Suprapubic skin (tissue), 4 donors: Measurements from ENCODE around the gene KRT40.

Experiments used
- EP300 ChIP-seq: sonication (generic); formaldehyde crosslinking; IDR thresholded peaks from one replicate; pipeline ENCODE4 v1.6.1; 2017; ENCODE audit warnings: antibody characterized with exemption
- POLR2A ChIP-seq, 2 donors: fragments of 450-650 bp; IDR thresholded peaks; one replicate each; pipeline ENCODE4 v1.6.1; 2017; ENCODE audit warnings: antibody characterized with exemption in 2 of 2, mild to moderate bottlenecking in 2 of 2, moderate library complexity in 2 of 2
- POLR2AphosphoS5 ChIP-seq, 3 donors: sonication (generic); formaldehyde crosslinking; IDR thresholded peaks; one replicate each; pipeline ENCODE4 v1.6.1; 2017; ENCODE audit warnings: antibody characterized with exemption in 3 of 3
- TF ChIP-seq, protein P1 (sequence below), 2 donors: fragments of 200-600 bp in 1 of 2; fragments of 450-650 bp in 1 of 2; sonication (generic) in 1 of 2; IDR thresholded peaks; one replicate each; pipeline ENCODE4 v1.5.1; 2016 to 2019; ENCODE audit warnings: antibody characterized with exemption in 2 of 2, mild to moderate bottlenecking in 1 of 2, moderate library complexity in 1 of 2

DNA sequence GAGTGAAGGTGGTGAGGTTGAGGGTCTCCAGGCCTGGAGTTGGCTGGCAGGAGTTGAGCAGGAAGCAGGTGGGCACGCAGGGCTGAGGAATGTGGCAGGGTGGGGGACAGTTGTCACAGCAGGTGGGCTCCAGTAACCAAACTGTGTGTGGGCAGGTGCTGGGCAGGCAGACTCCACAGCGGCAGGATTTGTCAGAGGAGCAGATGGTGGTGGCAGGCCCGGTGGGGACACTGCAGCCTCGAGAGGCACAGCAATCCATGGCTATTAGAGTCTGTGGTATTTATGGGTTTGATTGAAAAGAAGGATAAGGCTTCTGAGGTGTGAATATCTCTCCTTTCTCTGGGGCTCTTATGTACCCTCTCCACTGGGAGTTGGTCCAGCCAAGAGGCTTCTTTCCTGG is 9.7 kb upstream of the KRT40 start, which contains the start of gene KRTAP3-3:
- no peak for TF ChIP-seq POLR2A (IDR thresholded peaks at IDR 0.05)
- TF ChIP-seq, protein P1, sequence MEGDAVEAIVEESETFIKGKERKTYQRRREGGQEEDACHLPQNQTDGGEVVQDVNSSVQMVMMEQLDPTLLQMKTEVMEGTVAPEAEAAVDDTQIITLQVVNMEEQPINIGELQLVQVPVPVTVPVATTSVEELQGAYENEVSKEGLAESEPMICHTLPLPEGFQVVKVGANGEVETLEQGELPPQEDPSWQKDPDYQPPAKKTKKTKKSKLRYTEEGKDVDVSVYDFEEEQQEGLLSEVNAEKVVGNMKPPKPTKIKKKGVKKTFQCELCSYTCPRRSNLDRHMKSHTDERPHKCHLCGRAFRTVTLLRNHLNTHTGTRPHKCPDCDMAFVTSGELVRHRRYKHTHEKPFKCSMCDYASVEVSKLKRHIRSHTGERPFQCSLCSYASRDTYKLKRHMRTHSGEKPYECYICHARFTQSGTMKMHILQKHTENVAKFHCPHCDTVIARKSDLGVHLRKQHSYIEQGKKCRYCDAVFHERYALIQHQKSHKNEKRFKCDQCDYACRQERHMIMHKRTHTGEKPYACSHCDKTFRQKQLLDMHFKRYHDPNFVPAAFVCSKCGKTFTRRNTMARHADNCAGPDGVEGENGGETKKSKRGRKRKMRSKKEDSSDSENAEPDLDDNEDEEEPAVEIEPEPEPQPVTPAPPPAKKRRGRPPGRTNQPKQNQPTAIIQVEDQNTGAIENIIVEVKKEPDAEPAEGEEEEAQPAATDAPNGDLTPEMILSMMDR (IDR thresholded peaks at IDR 0.05), result no peak
- no peak for TF ChIP-seq EP300
- no peak for TF ChIP-seq POLR2AphosphoS5 (IDR thresholded peaks at IDR 0.05)
